ENCODE data around the gene FILIP1. TPM values are rescaled to one million over a fixed set of nuclear protein-coding genes. Genes with fewer than 3 reads are reported as not detected.
A peak's percentile ranks its signal among the peaks of the same experiment; 100 is the strongest.

Gene FILIP1
- polyA plus RNA-seq, 2 of the 4 experiments (the other 2 are of a cell fraction) = 2.3 to 15.6 TPM

DNA sequence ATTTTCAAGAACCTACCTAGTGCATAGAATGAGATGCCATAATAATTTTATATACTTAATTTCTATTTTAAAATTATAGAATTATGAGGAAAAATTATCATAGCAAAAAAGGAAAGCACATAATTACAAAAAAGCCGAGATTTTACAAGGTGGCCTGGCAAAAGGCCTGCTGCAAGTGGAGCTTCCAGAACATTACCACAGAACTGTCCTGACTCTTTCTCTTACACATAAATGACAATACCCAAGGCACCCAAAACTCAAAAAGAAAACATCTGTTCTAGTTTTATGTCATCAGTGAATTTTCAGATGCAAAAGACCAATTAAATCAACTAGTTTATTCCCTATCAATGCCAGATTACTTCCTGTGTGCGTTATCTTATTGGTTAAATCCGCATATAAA lies 74.2 kb downstream of the FILIP1 start:
- 89% methylated on average over 3 of the region's 3 CpGs for WGBS (ENCODE audit: missing lambda C conversion rate)
- Histone ChIP-seq H3K9me3 (no peaks in the 10 kb centered on the region), H3K4me1 (peaks cover 71% of the 10 kb centered on the region), H3K27ac (peak overlapping the region; percentile 89 to 91), H3K4me2 (peak overlapping the region; percentile 75), H3K4me3 (no peak overlapping the region)
- ChIA-PET CTCF (no interaction called here), POLR2A (no interaction called here)
- DNase-seq (ENCODE audit: low read depth in 1 of 2, low spot score in 1 of 2) (no peak), FAIRE-seq (no peak), ATAC-seq (no peak)
- TF ChIP-seq, protein P1, sequence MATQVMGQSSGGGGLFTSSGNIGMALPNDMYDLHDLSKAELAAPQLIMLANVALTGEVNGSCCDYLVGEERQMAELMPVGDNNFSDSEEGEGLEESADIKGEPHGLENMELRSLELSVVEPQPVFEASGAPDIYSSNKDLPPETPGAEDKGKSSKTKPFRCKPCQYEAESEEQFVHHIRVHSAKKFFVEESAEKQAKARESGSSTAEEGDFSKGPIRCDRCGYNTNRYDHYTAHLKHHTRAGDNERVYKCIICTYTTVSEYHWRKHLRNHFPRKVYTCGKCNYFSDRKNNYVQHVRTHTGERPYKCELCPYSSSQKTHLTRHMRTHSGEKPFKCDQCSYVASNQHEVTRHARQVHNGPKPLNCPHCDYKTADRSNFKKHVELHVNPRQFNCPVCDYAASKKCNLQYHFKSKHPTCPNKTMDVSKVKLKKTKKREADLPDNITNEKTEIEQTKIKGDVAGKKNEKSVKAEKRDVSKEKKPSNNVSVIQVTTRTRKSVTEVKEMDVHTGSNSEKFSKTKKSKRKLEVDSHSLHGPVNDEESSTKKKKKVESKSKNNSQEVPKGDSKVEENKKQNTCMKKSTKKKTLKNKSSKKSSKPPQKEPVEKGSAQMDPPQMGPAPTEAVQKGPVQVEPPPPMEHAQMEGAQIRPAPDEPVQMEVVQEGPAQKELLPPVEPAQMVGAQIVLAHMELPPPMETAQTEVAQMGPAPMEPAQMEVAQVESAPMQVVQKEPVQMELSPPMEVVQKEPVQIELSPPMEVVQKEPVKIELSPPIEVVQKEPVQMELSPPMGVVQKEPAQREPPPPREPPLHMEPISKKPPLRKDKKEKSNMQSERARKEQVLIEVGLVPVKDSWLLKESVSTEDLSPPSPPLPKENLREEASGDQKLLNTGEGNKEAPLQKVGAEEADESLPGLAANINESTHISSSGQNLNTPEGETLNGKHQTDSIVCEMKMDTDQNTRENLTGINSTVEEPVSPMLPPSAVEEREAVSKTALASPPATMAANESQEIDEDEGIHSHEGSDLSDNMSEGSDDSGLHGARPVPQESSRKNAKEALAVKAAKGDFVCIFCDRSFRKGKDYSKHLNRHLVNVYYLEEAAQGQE (IDR thresholded peaks at IDR 0.05) = no peak
- TF ChIP-seq MAFK (IDR thresholded peaks at IDR 0.05; ENCODE audit: partially characterized antibody) = no peak
- TF ChIP-seq, protein P2, sequence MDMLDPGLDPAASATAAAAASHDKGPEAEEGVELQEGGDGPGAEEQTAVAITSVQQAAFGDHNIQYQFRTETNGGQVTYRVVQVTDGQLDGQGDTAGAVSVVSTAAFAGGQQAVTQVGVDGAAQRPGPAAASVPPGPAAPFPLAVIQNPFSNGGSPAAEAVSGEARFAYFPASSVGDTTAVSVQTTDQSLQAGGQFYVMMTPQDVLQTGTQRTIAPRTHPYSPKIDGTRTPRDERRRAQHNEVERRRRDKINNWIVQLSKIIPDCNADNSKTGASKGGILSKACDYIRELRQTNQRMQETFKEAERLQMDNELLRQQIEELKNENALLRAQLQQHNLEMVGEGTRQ (IDR thresholded peaks at IDR 0.05) = no peak
- TF ChIP-seq EHF (CRISPR knock-in tag; IDR thresholded peaks at IDR 0.05) = no peak
- TF ChIP-seq EP300 (IDR thresholded peaks at IDR 0.05) = no peak
- no peak for TF ChIP-seq RNF2 (IDR thresholded peaks at IDR 0.05; ENCODE audit: borderline replicate concordance, low read depth)
- no peak for TF ChIP-seq TP53 (CRISPR knock-in tag; IDR thresholded peaks at IDR 0.05)
- no peak for TF ChIP-seq JUNB (IDR thresholded peaks at IDR 0.05)
- no peak for TF ChIP-seq JUN (IDR thresholded peaks at IDR 0.05)
- TF ChIP-seq HDAC2 (IDR thresholded peaks at IDR 0.05) = no peak
- no peak for TF ChIP-seq ZFP36 (IDR thresholded peaks at IDR 0.05; ENCODE audit: borderline replicate concordance, partially characterized antibody)
- no peak for TF ChIP-seq EHMT2 (IDR thresholded peaks at IDR 0.05; ENCODE audit: low read depth)
- TF ChIP-seq SMC3 (IDR thresholded peaks at IDR 0.05) = no peak
- TF ChIP-seq, protein P3, sequence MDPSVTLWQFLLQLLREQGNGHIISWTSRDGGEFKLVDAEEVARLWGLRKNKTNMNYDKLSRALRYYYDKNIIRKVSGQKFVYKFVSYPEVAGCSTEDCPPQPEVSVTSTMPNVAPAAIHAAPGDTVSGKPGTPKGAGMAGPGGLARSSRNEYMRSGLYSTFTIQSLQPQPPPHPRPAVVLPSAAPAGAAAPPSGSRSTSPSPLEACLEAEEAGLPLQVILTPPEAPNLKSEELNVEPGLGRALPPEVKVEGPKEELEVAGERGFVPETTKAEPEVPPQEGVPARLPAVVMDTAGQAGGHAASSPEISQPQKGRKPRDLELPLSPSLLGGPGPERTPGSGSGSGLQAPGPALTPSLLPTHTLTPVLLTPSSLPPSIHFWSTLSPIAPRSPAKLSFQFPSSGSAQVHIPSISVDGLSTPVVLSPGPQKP (IDR thresholded peaks at IDR 0.05; ENCODE audit: low read depth, low read length) = no peak
- TF ChIP-seq PHF8 (IDR thresholded peaks at IDR 0.05; ENCODE audit: borderline replicate concordance, low read depth) = no peak
- TF ChIP-seq NR3C1 (IDR thresholded peaks at IDR 0.05) = no peak

DNA sequence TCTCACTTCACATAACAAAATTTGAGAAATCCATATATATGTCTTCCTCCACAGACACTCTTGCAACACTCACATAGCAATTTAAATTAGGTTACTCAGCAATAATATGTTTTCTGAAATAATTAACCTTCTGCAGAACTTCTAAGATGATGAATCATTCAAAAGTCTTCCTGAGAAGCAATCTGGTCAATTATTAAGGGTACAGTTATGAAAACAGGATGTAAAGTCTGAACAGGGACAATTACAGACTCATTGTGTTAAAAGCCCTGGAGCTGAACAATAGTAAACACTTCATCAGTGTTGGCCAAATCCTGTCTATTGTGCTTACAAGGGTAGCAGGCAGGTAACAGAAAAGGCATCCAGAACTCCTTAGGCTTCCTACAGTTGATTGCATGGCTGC lies 75.4 kb downstream of the FILIP1 start:
- Histone ChIP-seq H3K4me2 (peak overlapping the region; percentile 75), H3K4me1 (peaks cover 83% of the 10 kb centered on the region), H3K9me3 (no peaks in the 10 kb centered on the region), H3K4me3 (no peak overlapping the region), H3K27ac (peak overlapping the region; percentile 89 to 91)
- ChIA-PET POLR2A (no interaction called here), CTCF (interaction anchor here (1.7 kb wide), 1 partner anchor 50 kb away, joined by 7 read pairs; no protein-coding TSS in a partner anchor)
- FAIRE-seq (peak; percentile 80), DNase-seq (ENCODE audit: low read depth in 1 of 2, low spot score in 1 of 2) (peak; percentile 49 to 91), ATAC-seq (peak; percentile 71 to 87; a peak in 5 of 6 replicates)
- TF ChIP-seq, protein P4, sequence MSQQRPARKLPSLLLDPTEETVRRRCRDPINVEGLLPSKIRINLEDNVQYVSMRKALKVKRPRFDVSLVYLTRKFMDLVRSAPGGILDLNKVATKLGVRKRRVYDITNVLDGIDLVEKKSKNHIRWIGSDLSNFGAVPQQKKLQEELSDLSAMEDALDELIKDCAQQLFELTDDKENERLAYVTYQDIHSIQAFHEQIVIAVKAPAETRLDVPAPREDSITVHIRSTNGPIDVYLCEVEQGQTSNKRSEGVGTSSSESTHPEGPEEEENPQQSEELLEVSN (IDR thresholded peaks at IDR 0.05; ENCODE audit: borderline replicate concordance, low read depth) = no peak
- TF ChIP-seq SREBF2 (IDR thresholded peaks at IDR 0.05) (no peak), MAFK (IDR thresholded peaks at IDR 0.05; ENCODE audit: partially characterized antibody) (peak; percentile 98), RAD21 (conservative IDR thresholded peaks at IDR 0.05 in 1 of 2, IDR thresholded peaks at IDR 0.05 in 1 of 2) (peak in 1 of 2 experiments; percentile 15; a peak in 1 of 5 replicates), NPAS2 (CRISPR knock-in tag; IDR thresholded peaks at IDR 0.05; ENCODE audit: borderline replicate concordance) (no peak), RFX5 (IDR thresholded peaks at IDR 0.05) (no peak), TP53 (CRISPR knock-in tag; IDR thresholded peaks at IDR 0.05) (no peak), JUNB (IDR thresholded peaks at IDR 0.05) (peak; percentile 80), SMC3 (IDR thresholded peaks at IDR 0.05) (peak; percentile 39; the same call in 2 of the 3 replicates), EP300 (IDR thresholded peaks at IDR 0.05) (peak; percentile 81 to 82; a peak in 3 of 5 replicates), JUN (IDR thresholded peaks at IDR 0.05) (peak; percentile 43 to 91; a peak in 3 of 5 replicates), HEYL (CRISPR knock-in tag; IDR thresholded peaks at IDR 0.05) (no peak), FOSL2 (IDR thresholded peaks at IDR 0.05) (peak; percentile 64), FOSL2 (CRISPR knock-in tag; IDR thresholded peaks at IDR 0.05) (peak; percentile 90), HOXA7 (CRISPR knock-in tag; IDR thresholded peaks at IDR 0.05) (no peak), CEBPB (IDR thresholded peaks at IDR 0.05) (peak in 1 of 2 experiments; percentile 92), HOXB5 (CRISPR knock-in tag; IDR thresholded peaks at IDR 0.05) (no peak)
- TF ChIP-seq, protein P5, sequence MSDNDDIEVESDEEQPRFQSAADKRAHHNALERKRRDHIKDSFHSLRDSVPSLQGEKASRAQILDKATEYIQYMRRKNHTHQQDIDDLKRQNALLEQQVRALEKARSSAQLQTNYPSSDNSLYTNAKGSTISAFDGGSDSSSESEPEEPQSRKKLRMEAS (IDR thresholded peaks at IDR 0.05) = peak; percentile 19; the same call in 1 of the 2 replicates
- TF ChIP-seq, protein P6, sequence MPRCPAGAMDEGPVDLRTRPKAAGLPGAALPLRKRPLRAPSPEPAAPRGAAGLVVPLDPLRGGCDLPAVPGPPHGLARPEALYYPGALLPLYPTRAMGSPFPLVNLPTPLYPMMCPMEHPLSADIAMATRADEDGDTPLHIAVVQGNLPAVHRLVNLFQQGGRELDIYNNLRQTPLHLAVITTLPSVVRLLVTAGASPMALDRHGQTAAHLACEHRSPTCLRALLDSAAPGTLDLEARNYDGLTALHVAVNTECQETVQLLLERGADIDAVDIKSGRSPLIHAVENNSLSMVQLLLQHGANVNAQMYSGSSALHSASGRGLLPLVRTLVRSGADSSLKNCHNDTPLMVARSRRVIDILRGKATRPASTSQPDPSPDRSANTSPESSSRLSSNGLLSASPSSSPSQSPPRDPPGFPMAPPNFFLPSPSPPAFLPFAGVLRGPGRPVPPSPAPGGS (IDR thresholded peaks at IDR 0.05) = 0 out of 3 replicates have a peak, but pooled peaks have one; percentile 40
- TF ChIP-seq, protein P2 (IDR thresholded peaks at IDR 0.05) = no peak

Data from A549 (cell line).